Measurements from ENCODE around the gene SCGB1D1.

SCGB1D1 gene

DNA sequence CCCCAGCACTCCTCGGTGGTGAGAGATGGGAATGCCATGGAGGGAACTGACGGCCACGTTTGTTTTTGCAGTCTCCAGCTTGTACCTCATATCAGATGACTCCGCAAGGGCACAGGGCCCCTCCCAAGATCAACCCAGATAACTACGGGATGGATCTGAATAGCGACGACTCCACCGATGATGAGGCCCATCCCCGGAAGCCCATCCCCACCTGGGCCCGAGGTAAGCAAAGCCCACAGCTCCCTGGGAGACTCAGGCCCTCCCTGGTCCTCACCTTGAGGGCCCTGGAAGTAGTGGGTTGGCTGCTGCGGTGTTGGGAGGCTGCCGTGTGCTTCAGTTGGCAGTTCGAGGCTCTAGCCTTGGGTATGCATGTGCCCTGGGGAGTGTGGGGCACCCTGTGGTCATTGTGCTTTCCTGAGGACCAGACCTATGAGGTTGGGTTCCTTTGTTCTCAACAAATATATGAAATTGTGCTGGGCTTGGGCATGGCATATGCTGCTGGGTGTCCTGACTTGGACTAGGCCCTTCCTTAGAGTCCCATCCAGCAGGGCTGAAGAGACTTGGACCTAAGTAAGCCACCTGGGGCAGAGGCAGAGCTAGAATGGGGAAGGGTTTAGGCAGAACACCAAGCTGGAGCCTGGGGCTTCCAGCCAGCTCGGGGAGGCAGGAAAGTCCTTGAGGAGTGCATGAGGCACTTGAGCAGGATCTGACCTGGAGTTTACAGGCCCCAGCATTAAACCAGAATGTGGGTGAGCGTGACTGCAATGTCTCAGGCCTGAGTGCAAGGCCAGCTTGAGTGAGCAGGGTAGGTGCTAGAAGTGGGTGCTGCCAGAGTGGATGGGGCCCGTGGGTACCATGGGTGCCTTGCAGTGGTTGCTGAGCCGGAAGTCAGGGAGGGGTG lies 39.8 kb upstream of the SCGB1D1 start:
- H3K4me1 ChIP-seq (ENCODE audit: control insufficient read depth, insufficient read depth, low read length) = no peaks in the 10 kb centered on the region
- no peaks in the 10 kb centered on the region for H3K9me3 ChIP-seq (ENCODE audit: control insufficient read depth, low read length)
- no peak overlapping the region for H3K4me3 ChIP-seq (ENCODE audit: low read length)
- H3K9ac ChIP-seq (ENCODE audit: low read length) = no peak overlapping the region
- H3K27me3 ChIP-seq (ENCODE audit: control insufficient read depth, insufficient read depth, low read length) = no peaks in the 10 kb centered on the region
- peaks cover 7% of the 10 kb centered on the region for H3K36me3 ChIP-seq (ENCODE audit: control insufficient read depth, insufficient read depth, low read length)

DNA sequence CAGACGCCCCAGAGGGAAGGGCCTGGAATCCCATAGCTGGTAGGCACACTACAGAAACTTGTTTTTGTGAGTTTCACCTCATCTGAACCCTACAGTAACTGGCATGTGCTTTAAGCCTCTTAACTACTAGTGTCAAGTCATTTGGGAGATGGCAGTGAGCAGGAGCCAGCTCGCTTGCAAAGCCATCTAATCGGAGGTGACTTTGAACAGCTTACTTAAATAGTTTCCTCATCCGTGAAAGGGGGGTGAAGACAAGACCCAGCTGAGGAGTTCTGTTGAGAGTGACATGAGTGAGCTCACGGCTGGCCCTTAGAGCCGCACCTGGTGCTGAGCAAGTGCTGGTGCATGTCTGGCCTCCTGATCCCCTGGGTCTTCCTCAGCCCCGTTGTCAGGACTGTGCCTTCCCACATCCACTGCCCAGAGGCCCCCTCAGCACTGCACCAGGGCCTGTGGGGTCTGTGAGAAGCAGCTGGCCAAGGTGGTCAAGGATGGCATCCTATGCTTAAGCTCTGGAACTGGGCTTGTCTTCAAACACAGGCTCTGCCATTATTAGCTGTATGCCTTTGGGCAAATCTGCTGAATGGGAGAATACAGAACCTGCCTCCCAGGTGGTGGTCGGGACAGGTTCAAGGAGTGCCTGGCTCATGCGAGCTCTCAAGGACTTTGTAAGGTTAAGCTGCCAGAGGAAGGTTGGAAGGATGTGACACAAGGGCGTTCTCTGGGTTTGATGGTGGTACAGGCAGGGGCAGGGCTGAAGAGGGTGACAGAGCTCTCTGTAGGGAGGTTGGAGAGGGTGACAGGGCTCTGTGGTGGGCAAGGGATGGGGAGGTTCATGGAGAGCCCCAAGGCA lies 38.9 kb upstream of the SCGB1D1 start:
- Histone ChIP-seq H3K36me3 (ENCODE audit: control insufficient read depth, insufficient read depth, low read length) (peaks cover 7% of the 10 kb centered on the region), H3K9ac (ENCODE audit: low read length) (no peak overlapping the region), H3K9me3 (ENCODE audit: control insufficient read depth, low read length) (no peaks in the 10 kb centered on the region), H3K4me3 (ENCODE audit: low read length) (no peak overlapping the region), H3K27me3 (ENCODE audit: control insufficient read depth, insufficient read depth, low read length) (no peaks in the 10 kb centered on the region), H3K4me1 (ENCODE audit: control insufficient read depth, insufficient read depth, low read length) (no peaks in the 10 kb centered on the region)

GRCh38 chr11:62151737-62152102 lies 38.3 kb upstream of the SCGB1D1 start:
- Histone ChIP-seq H3K4me1 (ENCODE audit: control insufficient read depth, insufficient read depth, low read length) (no peaks in the 10 kb centered on the region), H3K9me3 (ENCODE audit: control insufficient read depth, low read length) (no peaks in the 10 kb centered on the region), H3K4me3 (ENCODE audit: low read length) (no peak overlapping the region), H3K27me3 (ENCODE audit: control insufficient read depth, insufficient read depth, low read length) (no peaks in the 10 kb centered on the region), H3K9ac (ENCODE audit: low read length) (no peak overlapping the region), H3K36me3 (ENCODE audit: control insufficient read depth, insufficient read depth, low read length) (peaks cover 7% of the 10 kb centered on the region)

DNA sequence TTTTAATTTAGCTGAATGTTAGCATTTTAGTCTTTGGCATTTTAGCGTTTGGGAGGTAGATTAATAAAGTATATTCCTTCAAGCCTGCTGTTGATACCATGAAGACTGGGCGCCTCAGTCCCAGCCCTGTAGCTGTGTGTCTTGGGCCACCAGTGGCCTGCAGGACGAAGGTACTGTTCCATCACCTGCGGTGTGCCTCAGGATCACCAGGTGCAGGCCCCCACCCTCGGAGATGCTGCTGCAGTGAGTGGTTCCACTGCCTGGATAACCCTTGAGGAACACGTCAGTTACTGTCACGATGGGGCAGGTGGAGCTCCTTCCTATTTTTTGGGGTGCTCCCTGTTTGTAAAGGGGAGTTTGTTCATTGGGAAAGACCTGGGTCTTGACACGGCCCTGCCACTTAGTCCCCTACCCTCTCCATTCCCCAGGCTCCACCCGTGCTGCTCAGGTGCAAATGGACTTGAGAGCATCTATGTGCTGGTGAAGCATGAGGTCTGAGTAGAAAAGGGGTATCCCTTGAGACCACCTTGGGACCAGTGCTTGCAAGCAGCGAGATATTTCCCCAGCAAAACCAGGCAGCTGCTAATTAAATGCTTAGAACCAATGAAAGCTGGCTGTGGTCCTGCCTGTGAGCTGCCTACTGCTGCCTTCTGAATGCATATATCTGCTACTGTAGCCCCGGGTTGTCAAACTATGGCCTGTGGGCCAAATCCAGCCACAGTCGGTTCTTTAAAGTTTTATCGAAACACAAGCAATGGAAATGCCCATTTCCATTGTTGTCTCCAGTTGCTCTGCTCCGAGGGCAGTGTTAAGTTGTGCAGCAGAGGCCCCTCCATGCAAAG lies 37.5 kb upstream of the SCGB1D1 start:
- Histone ChIP-seq H3K4me1 (ENCODE audit: control insufficient read depth, insufficient read depth, low read length) (no peaks in the 10 kb centered on the region), H3K4me3 (ENCODE audit: low read length) (no peak overlapping the region), H3K27me3 (ENCODE audit: control insufficient read depth, insufficient read depth, low read length) (no peaks in the 10 kb centered on the region), H3K9me3 (ENCODE audit: control insufficient read depth, low read length) (no peaks in the 10 kb centered on the region), H3K36me3 (ENCODE audit: control insufficient read depth, insufficient read depth, low read length) (peaks cover 7% of the 10 kb centered on the region), H3K9ac (ENCODE audit: low read length) (no peak overlapping the region)

DNA sequence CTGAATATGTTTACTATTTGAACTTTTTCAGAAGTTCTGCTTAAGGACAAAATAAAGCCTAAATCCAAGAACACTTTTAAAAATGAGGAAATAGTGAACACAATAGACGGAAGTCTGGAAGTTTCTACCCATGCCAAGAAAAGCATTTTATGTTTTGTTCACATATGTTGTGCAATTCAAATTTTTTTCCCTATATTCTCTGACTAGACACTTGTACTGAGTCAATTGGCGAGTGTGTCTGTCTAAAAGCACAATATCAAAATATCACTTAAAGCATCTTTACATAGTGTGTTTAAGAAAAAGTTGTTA lies 37.0 kb upstream of the SCGB1D1 start:
- H3K9ac ChIP-seq (ENCODE audit: low read length) = no peak overlapping the region
- H3K27me3 ChIP-seq (ENCODE audit: control insufficient read depth, insufficient read depth, low read length) = no peaks in the 10 kb centered on the region
- H3K4me3 ChIP-seq (ENCODE audit: low read length) = no peak overlapping the region
- H3K4me1 ChIP-seq (ENCODE audit: control insufficient read depth, insufficient read depth, low read length) = no peaks in the 10 kb centered on the region
- H3K9me3 ChIP-seq (ENCODE audit: control insufficient read depth, low read length) = no peaks in the 10 kb centered on the region
- H3K36me3 ChIP-seq (ENCODE audit: control insufficient read depth, insufficient read depth, low read length) = peaks cover 3% of the 10 kb centered on the region

DNA sequence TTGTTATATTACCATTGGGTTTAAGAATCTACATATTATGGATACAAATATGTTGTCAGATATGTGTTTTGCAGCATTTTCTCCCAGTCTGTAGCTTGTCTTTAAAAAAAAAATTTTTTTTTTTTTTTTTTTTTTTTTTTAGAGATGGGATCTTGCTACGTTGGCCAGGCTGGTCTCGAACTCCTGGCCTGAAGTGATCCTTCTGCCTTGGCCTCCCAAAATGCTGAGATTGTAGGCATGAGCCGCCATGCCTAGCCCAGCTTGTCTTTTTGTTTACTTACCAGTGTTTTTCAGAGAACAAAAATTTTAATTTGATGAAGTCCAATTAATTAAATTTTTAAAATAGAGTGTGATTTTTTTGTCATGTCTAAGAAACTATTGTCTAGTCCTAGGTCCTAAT lies 36.4 kb upstream of the SCGB1D1 start:
- H3K4me3 ChIP-seq (ENCODE audit: low read length) = no peak overlapping the region
- no peaks in the 10 kb centered on the region for H3K36me3 ChIP-seq (ENCODE audit: control insufficient read depth, insufficient read depth, low read length)
- no peak overlapping the region for H3K9ac ChIP-seq (ENCODE audit: low read length)
- no peaks in the 10 kb centered on the region for H3K9me3 ChIP-seq (ENCODE audit: control insufficient read depth, low read length)
- H3K4me1 ChIP-seq (ENCODE audit: control insufficient read depth, insufficient read depth, low read length) = no peaks in the 10 kb centered on the region
- no peaks in the 10 kb centered on the region for H3K27me3 ChIP-seq (ENCODE audit: control insufficient read depth, insufficient read depth, low read length)

GRCh38 chr11:62157603-62158002 lies 32.4 kb upstream of the SCGB1D1 start:
- H3K9me3 ChIP-seq (ENCODE audit: control insufficient read depth, low read length) = no peaks in the 10 kb centered on the region
- no peaks in the 10 kb centered on the region for H3K4me1 ChIP-seq (ENCODE audit: control insufficient read depth, insufficient read depth, low read length)
- H3K4me3 ChIP-seq (ENCODE audit: low read length) = no peak overlapping the region
- H3K36me3 ChIP-seq (ENCODE audit: control insufficient read depth, insufficient read depth, low read length) = no peaks in the 10 kb centered on the region
- H3K27me3 ChIP-seq (ENCODE audit: control insufficient read depth, insufficient read depth, low read length) = no peaks in the 10 kb centered on the region
- no peak overlapping the region for H3K9ac ChIP-seq (ENCODE audit: low read length)

GRCh38 chr11:62166371-62166770 lies 23.6 kb upstream of the SCGB1D1 start:
- Histone ChIP-seq H3K9me3 (ENCODE audit: control insufficient read depth, low read length) (no peaks in the 10 kb centered on the region), H3K27me3 (ENCODE audit: control insufficient read depth, insufficient read depth, low read length) (peaks cover 3% of the 10 kb centered on the region), H3K9ac (ENCODE audit: low read length) (no peak overlapping the region), H3K36me3 (ENCODE audit: control insufficient read depth, insufficient read depth, low read length) (no peaks in the 10 kb centered on the region), H3K4me1 (ENCODE audit: control insufficient read depth, insufficient read depth, low read length) (no peaks in the 10 kb centered on the region), H3K4me3 (ENCODE audit: low read length) (no peak overlapping the region)

- no peaks in the 10 kb centered on the region for H3K36me3 ChIP-seq (ENCODE audit: control insufficient read depth, insufficient read depth, low read length)
- no peaks in the 10 kb centered on the region for H3K4me1 ChIP-seq (ENCODE audit: control insufficient read depth, insufficient read depth, low read length)
- peaks cover 5% of the 10 kb centered on the region for H3K27me3 ChIP-seq (ENCODE audit: control insufficient read depth, insufficient read depth, low read length)
- H3K9me3 ChIP-seq (ENCODE audit: control insufficient read depth, low read length) = no peaks in the 10 kb centered on the region
- no peak overlapping the region for H3K9ac ChIP-seq (ENCODE audit: low read length)
- no peak overlapping the region for H3K4me3 ChIP-seq (ENCODE audit: low read length)
These were observed 20.6 kb upstream of the SCGB1D1 start for GRCh38 chr11:62169448-62169847.

- H3K9me3 ChIP-seq (ENCODE audit: control insufficient read depth, low read length) = no peaks in the 10 kb centered on the region
- H3K9ac ChIP-seq (ENCODE audit: low read length) = no peak overlapping the region
- H3K36me3 ChIP-seq (ENCODE audit: control insufficient read depth, insufficient read depth, low read length) = no peaks in the 10 kb centered on the region
- H3K4me3 ChIP-seq (ENCODE audit: low read length) = no peak overlapping the region
- no peaks in the 10 kb centered on the region for H3K4me1 ChIP-seq (ENCODE audit: control insufficient read depth, insufficient read depth, low read length)
- peaks cover 5% of the 10 kb centered on the region for H3K27me3 ChIP-seq (ENCODE audit: control insufficient read depth, insufficient read depth, low read length)
These were observed 20.1 kb upstream of the SCGB1D1 start for GRCh38 chr11:62169935-62170334.

DNA sequence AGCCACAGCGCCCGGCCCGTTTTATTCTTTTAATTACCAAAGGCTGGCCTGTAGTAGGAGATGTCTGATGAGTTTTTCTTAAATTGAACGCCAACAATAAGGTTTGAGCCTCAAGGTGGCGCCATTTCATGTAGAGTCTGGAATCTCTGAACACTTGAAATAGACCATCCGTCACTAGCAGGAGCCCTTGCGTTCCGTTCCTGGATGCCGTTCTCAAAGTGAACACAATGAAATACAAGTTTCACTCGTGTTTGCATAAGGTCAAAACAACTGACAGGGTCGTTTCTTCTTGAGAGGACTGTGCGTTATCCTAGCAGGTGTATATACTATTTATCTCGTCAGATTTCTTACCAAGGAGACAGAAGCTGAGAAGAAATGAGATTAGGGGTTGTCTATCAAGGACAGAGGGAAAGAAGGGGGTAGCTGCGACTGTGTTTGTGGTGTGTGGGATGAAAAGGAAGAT lies 18.7 kb upstream of the SCGB1D1 start:
- H3K36me3 ChIP-seq (ENCODE audit: control insufficient read depth, insufficient read depth, low read length) = no peaks in the 10 kb centered on the region
- no peaks in the 10 kb centered on the region for H3K4me1 ChIP-seq (ENCODE audit: control insufficient read depth, insufficient read depth, low read length)
- no peak overlapping the region for H3K4me3 ChIP-seq (ENCODE audit: low read length)
- peaks cover 5% of the 10 kb centered on the region for H3K27me3 ChIP-seq (ENCODE audit: control insufficient read depth, insufficient read depth, low read length)
- H3K9ac ChIP-seq (ENCODE audit: low read length) = no peak overlapping the region
- no peaks in the 10 kb centered on the region for H3K9me3 ChIP-seq (ENCODE audit: control insufficient read depth, low read length)
